ENCODE results near the gene TESMIN.

- TF ChIP-seq CTCF (optimal IDR thresholded peaks at IDR 0.05 in 1 of 3, IDR thresholded peaks at IDR 0.05 in 1 of 3, conservative IDR thresholded peaks at IDR 0.05 in 1 of 3; ENCODE audit: extremely low read depth in 1 of 3, insufficient read depth in 2 of 3, low read length in 3 of 3) (no peak), EZH2 (IDR thresholded peaks at IDR 0.05; ENCODE audit: low read length) (no peak)
Measured at GRCh38 chr11:68711114-68711513, 40.2 kb downstream of the TESMIN start.
